Osteoblast (primary cell): ENCODE data around the gene PRR5. TPM values are rescaled to one million over a fixed set of nuclear protein-coding genes. Genes with fewer than 3 reads are reported as not detected.

Experiments used
- DNase-seq: peaks from one replicate; pipeline ENCODE4 v3.0.0; 2011; ENCODE audit warnings: low spot score, mixed read lengths; ENCODE audit not compliant: insufficient read length; ENCODE audit errors: missing footprints
- H2AFZ ChIP-seq: 2 replicates; pipeline ENCODE4 v1.6.0; 2011; ENCODE audit warnings: mild to moderate bottlenecking, low read length
- H3K27ac ChIP-seq: 2 replicates; pipeline ENCODE4 v1.5.1; 2011; ENCODE audit warnings: mild to moderate bottlenecking, low read depth, low read length, moderate library complexity
- H3K27me3 ChIP-seq: 2 replicates; pipeline ENCODE4 v1.6.0; 2012; ENCODE audit warnings: mild to moderate bottlenecking, control low read depth, inconsistent platforms, low read length, moderate library complexity; ENCODE audit not compliant: insufficient read depth
- H3K36me3 ChIP-seq: 2 replicates; pipeline ENCODE4 v1.5.1; 2011; ENCODE audit warnings: mild to moderate bottlenecking, low read length, control low read depth, moderate library complexity; ENCODE audit not compliant: insufficient read depth
- H3K4me1 ChIP-seq: 2 replicates; pipeline ENCODE4 v1.5.1; 2011; ENCODE audit warnings: mild to moderate bottlenecking, low read length, control low read depth, moderate library complexity; ENCODE audit not compliant: insufficient read depth
- H3K4me2 ChIP-seq: 2 replicates; pipeline ENCODE4 v1.6.0; 2011; ENCODE audit warnings: mild to moderate bottlenecking, low read length; ENCODE audit not compliant: insufficient read depth
- H3K4me3 ChIP-seq: fragments of 200-600 bp; sonication (generic); 3 replicates; pipeline ENCODE4 v1.5.1; 2012; ENCODE audit warnings: mild to moderate bottlenecking, low read length, inconsistent platforms; ENCODE audit not compliant: insufficient read depth
- H3K79me2 ChIP-seq: 2 replicates; pipeline ENCODE4 v1.6.0; 2012; ENCODE audit warnings: mild to moderate bottlenecking, low read length, control low read depth, inconsistent platforms; ENCODE audit not compliant: insufficient read depth
- H3K9me3 ChIP-seq: 2 replicates; pipeline ENCODE4 v1.5.1; 2011; ENCODE audit warnings: low read depth, low read length, control low read depth
- H4K20me1 ChIP-seq: 2 replicates; pipeline ENCODE4 v1.6.0; 2012; ENCODE audit warnings: mild to moderate bottlenecking, low read length, control low read depth; ENCODE audit not compliant: insufficient read depth
- total RNA-seq: library from RNA; depleted of rRNA; stranded (reverse); fragments of >200 nt; gene quantifications from 2 replicates; pipeline ENCODE4 v1.2.3, GENCODE V29; 2012
- TF ChIP-seq, protein P1 (sequence below): IDR thresholded peaks from 2 replicates; pipeline ENCODE4 v1.5.1; 2011; ENCODE audit warnings: mild to moderate bottlenecking, low read depth, low read length, moderate library complexity; ENCODE audit errors: extremely low read depth

PRR5 gene
- total RNA-seq, 1 donor, result 14.8 TPM

- peak; percentile 80 for DNase-seq
- peaks cover 13% of the 10 kb centered on the region for H3K4me1 ChIP-seq
- peaks cover 31% of the 10 kb centered on the region for H4K20me1 ChIP-seq
- H3K4me3 ChIP-seq, result no peak overlapping the region
- TF ChIP-seq, protein P1, sequence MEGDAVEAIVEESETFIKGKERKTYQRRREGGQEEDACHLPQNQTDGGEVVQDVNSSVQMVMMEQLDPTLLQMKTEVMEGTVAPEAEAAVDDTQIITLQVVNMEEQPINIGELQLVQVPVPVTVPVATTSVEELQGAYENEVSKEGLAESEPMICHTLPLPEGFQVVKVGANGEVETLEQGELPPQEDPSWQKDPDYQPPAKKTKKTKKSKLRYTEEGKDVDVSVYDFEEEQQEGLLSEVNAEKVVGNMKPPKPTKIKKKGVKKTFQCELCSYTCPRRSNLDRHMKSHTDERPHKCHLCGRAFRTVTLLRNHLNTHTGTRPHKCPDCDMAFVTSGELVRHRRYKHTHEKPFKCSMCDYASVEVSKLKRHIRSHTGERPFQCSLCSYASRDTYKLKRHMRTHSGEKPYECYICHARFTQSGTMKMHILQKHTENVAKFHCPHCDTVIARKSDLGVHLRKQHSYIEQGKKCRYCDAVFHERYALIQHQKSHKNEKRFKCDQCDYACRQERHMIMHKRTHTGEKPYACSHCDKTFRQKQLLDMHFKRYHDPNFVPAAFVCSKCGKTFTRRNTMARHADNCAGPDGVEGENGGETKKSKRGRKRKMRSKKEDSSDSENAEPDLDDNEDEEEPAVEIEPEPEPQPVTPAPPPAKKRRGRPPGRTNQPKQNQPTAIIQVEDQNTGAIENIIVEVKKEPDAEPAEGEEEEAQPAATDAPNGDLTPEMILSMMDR, result no peak
- H3K4me2 ChIP-seq, result no peak overlapping the region
- no peak overlapping the region for H2AFZ ChIP-seq
- H3K79me2 ChIP-seq, result peaks cover 34% of the 10 kb centered on the region
- H3K27me3 ChIP-seq, result no peaks in the 10 kb centered on the region
- peak overlapping the region; percentile 45 for H3K27ac ChIP-seq
- H3K9me3 ChIP-seq, result no peaks in the 10 kb centered on the region
- H3K36me3 ChIP-seq, result no peaks in the 10 kb centered on the region
Observed at GRCh38 chr22:44707752-44708151, 5.7 kb downstream of the PRR5 start.

DNA sequence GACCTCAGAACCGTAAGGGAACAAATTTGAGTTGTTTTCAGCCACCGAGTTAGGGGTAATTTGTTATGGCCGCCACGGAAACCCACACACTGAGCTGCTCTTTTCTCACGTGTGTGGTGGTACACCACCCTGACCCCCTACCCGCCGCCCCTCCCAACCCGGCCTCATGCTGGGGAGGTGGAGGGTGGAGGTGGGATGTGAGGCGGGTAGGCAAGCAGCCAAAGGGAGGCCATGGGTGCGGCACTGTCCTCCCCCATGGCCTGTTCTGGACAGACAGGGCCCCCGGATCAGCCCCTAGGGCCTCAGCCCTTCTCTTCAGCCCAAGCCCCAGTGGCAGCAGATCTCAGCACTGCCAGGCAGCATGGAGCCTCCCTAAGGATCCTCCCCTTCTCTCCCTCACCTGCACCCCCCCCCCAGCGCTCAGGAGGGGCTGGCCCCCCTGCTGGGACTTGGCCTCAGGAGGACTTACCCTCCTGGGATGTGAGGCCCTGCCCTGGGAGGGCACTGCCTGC lies 7.9 kb downstream of the PRR5 start:
- Histone ChIP-seq H3K9me3 (no peaks in the 10 kb centered on the region), H4K20me1 (peaks cover 24% of the 10 kb centered on the region), H3K4me2 (no peak overlapping the region), H3K27me3 (no peaks in the 10 kb centered on the region), H3K4me3 (no peak overlapping the region), H3K79me2 (peaks cover 20% of the 10 kb centered on the region), H3K4me1 (peaks cover 13% of the 10 kb centered on the region), H3K36me3 (no peaks in the 10 kb centered on the region), H3K27ac (no peak overlapping the region), H2AFZ (no peak overlapping the region)
- TF ChIP-seq, protein P1, result no peak
- peak; percentile 58 for DNase-seq

GRCh38 chr22:44710474-44711240 lies 8.7 kb downstream of the PRR5 start:
- peaks cover 24% of the 10 kb centered on the region for H4K20me1 ChIP-seq
- DNase-seq, result peak; percentile 59
- no peak overlapping the region for H3K27ac ChIP-seq
- peaks cover 13% of the 10 kb centered on the region for H3K4me1 ChIP-seq
- H3K36me3 ChIP-seq, result no peaks in the 10 kb centered on the region
- H3K9me3 ChIP-seq, result no peaks in the 10 kb centered on the region
- no peak overlapping the region for H3K4me3 ChIP-seq
- no peaks in the 10 kb centered on the region for H3K27me3 ChIP-seq
- H2AFZ ChIP-seq, result no peak overlapping the region
- no peak overlapping the region for H3K4me2 ChIP-seq
- TF ChIP-seq, protein P1, result no peak
- peaks cover 20% of the 10 kb centered on the region for H3K79me2 ChIP-seq

DNA sequence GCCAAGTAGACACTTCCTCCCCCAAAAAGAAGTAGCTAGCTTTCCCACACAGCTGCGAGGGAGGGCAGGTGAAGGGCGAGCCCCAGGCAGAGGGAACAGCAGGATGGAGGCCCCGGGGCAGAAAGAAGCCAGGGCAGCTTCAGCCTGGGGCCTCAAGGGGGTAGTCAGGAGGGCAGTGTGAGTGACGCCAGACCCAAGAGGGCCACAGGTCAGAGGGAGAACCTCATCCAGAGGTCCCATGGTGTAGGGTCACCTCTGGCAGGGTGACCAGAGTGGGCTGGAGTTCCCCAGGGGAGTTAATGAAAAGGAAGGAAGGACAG lies 9.2 kb downstream of the PRR5 start:
- Histone ChIP-seq H3K27me3 (no peaks in the 10 kb centered on the region), H3K79me2 (peaks cover 18% of the 10 kb centered on the region), H3K36me3 (no peaks in the 10 kb centered on the region), H2AFZ (no peak overlapping the region), H3K27ac (no peak overlapping the region), H4K20me1 (peaks cover 24% of the 10 kb centered on the region), H3K4me3 (no peak overlapping the region), H3K4me2 (no peak overlapping the region), H3K9me3 (no peaks in the 10 kb centered on the region), H3K4me1 (peaks cover 10% of the 10 kb centered on the region)
- TF ChIP-seq, protein P1, result no peak
- peak; percentile 82 for DNase-seq
